ENCODE results near the gene NAXE.

DNA sequence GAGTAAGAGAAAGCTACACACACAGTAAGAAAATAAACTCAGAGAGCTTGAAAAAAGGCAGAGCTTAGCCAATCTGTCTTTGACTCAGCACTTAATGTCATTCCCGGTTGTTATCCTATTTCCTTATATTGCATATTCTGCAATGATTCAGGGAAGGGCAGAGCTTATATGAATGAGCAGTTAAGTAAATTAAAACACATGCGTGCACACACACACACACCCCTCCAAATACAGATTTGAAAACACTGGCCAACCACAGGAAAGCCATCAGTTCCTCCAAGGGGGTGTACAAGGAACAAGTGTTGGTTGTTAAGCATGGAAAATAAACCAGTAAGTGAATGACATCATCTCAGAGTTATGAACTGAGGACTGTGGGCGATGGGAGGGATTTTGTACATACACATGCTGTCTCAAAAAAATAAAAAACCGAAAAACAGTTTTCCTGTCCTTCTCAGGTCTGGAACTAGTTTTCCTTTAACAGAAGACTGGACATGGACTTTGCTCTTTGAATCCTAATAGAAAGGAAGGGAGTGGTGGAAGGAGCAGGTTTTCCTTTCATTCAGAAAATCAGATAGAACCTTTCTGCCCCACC is 20.2 kb upstream of the NAXE start:
- TF ChIP-seq ELF4 (IDR thresholded peaks at IDR 0.05) (no peak), FOXA1 (IDR thresholded peaks at IDR 0.05) (no peak), FOXK2 (IDR thresholded peaks at IDR 0.05) (no peak; the same call in 1 of the 2 replicates), BHLHE40 (IDR thresholded peaks at IDR 0.05; ENCODE audit: borderline replicate concordance) (no peak), TARDBP (IDR thresholded peaks at IDR 0.05) (no peak), CTBP1 (IDR thresholded peaks at IDR 0.05; ENCODE audit: borderline replicate concordance) (no peak)

Measured in HEK293T (cell line).